ENCODE results near the gene TCAP.

The TCAP gene

DNA sequence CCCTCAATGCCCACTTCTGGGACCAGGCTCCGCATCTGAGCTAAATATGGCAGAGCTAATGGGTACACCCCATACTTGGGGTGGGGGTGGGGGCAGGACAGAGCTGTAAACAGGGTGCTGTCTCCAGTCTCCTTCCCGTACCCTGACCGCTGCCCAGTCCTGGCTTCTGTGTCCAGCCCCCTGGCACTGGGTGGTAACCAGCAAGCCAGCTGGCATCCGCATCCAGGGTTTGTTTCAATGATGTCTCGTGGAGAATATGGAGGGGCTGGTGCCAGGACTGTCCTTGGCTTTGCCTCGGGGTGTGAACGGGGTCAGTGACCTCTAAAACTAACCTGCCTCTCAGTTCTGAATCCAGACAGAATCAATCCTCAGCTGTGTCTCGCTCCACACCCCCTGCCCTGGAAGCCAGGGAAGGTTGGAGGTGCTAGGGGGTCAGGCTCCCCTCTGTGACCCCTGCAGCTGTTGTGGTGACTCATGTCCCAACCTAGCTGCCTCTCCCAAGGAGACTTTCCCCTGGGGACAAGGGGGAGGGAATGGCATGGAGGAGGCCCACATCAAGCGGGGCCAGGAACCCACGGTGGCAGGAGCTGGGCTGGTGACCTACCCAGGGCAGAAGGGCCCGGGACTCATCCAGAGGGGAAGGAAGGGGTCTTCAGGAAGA lies 1.6 kb downstream of the TCAP start:
- TF ChIP-seq, protein P1, sequence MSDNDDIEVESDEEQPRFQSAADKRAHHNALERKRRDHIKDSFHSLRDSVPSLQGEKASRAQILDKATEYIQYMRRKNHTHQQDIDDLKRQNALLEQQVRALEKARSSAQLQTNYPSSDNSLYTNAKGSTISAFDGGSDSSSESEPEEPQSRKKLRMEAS (IDR thresholded peaks at IDR 0.05; ENCODE audit: low read depth, low read length), result no peak
- no peak for TF ChIP-seq MYC (IDR thresholded peaks at IDR 0.05; ENCODE audit: low read depth, low read length)
- no peak for TF ChIP-seq POLR2A (IDR thresholded peaks at IDR 0.05; ENCODE audit: extremely low read depth, insufficient read length)
- TF ChIP-seq, protein P2, sequence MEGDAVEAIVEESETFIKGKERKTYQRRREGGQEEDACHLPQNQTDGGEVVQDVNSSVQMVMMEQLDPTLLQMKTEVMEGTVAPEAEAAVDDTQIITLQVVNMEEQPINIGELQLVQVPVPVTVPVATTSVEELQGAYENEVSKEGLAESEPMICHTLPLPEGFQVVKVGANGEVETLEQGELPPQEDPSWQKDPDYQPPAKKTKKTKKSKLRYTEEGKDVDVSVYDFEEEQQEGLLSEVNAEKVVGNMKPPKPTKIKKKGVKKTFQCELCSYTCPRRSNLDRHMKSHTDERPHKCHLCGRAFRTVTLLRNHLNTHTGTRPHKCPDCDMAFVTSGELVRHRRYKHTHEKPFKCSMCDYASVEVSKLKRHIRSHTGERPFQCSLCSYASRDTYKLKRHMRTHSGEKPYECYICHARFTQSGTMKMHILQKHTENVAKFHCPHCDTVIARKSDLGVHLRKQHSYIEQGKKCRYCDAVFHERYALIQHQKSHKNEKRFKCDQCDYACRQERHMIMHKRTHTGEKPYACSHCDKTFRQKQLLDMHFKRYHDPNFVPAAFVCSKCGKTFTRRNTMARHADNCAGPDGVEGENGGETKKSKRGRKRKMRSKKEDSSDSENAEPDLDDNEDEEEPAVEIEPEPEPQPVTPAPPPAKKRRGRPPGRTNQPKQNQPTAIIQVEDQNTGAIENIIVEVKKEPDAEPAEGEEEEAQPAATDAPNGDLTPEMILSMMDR (IDR thresholded peaks at IDR 0.05; ENCODE audit: low read depth, low read length), result no peak
- no peak overlapping the region for H3K4me3 ChIP-seq (ENCODE audit: low read depth, low read length)
- peak; percentile 71 for DNase-seq (ENCODE audit: low read depth)

DNA sequence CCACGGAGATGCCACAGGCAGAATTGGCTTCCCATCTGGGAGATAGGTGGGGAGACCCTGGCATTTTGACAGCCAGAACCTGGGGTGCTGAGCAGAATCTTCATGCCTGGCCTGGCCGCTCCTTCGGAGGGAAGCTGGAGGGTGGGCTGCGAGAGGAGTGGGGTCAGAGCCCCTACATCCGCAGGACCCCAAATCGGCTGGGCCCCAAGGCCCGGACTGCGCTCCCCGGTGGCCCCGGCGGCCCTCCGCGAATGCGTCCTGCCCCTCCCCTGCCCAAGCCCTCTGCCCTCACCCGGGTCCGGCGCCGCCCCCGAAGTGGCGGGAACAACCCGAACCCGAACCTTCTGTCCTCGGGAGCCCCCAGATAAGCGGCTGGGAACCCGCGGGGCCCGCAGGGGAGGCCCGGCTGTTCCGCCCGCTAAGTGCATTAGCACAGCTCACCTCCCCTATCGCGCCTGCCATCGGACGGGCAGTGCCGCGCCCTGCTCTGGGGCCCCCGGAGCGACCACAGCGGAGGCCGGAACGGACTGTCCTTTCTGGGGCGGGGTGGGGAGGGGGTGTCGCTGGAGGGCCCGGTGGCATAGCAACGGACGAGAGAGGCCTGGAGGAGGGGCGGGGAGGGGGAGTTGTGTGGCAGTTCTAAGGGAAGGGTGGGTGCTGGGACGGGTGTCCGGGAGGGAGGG lies 2.3 kb downstream of the TCAP start:
- DNase-seq (ENCODE audit: low read depth), result peak; percentile 76
- TF ChIP-seq POLR2A (IDR thresholded peaks at IDR 0.05; ENCODE audit: extremely low read depth, insufficient read length), result no peak
- no peak for TF ChIP-seq MYC (IDR thresholded peaks at IDR 0.05; ENCODE audit: low read depth, low read length)
- TF ChIP-seq, protein P1 (IDR thresholded peaks at IDR 0.05; ENCODE audit: low read depth, low read length), result no peak
- TF ChIP-seq, protein P2 (IDR thresholded peaks at IDR 0.05; ENCODE audit: low read depth, low read length), result no peak
- H3K4me3 ChIP-seq (ENCODE audit: low read depth, low read length), result peak overlapping the region; percentile 28

DNA sequence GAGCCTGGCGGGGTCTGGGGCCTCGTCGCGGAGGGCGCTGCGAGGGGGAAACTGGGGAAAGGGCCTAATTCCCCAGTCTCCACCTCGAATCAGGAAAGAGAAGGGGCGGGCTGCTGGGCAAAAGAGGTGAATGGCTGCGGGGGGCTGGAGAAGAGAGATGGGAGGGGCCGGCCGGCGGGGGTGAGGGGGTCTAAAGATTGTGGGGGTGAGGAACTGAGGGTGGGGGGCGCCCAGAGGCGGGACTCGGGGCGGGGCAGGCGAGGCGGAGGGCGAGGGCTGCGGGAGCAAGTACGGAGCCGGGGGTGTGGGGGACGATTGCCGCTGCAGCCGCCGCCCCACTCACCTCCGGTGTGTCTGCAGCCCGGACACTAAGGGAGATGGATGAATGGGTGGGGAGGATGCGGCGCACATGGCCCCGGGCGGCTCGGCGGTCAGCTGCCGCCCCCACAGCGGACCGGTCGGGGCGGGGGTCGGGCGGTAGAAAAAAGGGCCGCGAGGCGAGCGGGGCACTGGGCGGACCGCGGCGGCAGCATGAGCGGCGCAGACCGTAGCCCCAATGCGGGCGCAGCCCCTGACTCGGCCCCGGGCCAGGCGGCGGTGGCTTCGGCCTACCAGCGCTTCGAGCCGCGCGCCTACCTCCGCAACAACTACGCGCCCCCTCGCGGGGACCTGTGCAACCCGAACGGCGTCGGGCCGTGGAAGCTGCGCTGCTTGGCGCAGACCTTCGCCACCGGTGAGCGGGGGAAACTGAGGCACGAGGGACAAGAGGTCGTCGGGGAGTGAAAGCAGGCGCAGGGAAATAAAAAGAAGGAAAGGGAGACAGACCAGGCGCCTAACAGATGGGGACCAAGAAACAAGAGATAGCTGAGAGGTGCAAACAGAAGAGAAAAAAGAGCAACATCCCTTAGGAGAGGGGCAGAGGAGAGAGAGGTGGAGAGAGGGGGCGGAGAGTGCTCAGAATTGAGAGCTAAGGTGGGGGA lies 3.1 kb downstream of the TCAP start, which contains the start of gene PNMT:
TSS of gene PNMT (plus strand) at position 509 of the 980 bp plus-strand sequence. CDS start at position 532, 23 bp downstream.
- H3K4me3 ChIP-seq (ENCODE audit: low read depth, low read length), result peak within 1 kb of the TSS; percentile 44
- TF ChIP-seq, protein P1 (IDR thresholded peaks at IDR 0.05; ENCODE audit: low read depth, low read length), result peak; percentile 47
- TF ChIP-seq MYC (IDR thresholded peaks at IDR 0.05; ENCODE audit: low read depth, low read length), result peak; percentile 37; the same call in 1 of the 2 replicates
- TF ChIP-seq, protein P2 (IDR thresholded peaks at IDR 0.05; ENCODE audit: low read depth, low read length), result peak; percentile 63
- no peak for TF ChIP-seq POLR2A (IDR thresholded peaks at IDR 0.05; ENCODE audit: extremely low read depth, insufficient read length)
- peak; percentile 87 for DNase-seq (ENCODE audit: low read depth)

DNA sequence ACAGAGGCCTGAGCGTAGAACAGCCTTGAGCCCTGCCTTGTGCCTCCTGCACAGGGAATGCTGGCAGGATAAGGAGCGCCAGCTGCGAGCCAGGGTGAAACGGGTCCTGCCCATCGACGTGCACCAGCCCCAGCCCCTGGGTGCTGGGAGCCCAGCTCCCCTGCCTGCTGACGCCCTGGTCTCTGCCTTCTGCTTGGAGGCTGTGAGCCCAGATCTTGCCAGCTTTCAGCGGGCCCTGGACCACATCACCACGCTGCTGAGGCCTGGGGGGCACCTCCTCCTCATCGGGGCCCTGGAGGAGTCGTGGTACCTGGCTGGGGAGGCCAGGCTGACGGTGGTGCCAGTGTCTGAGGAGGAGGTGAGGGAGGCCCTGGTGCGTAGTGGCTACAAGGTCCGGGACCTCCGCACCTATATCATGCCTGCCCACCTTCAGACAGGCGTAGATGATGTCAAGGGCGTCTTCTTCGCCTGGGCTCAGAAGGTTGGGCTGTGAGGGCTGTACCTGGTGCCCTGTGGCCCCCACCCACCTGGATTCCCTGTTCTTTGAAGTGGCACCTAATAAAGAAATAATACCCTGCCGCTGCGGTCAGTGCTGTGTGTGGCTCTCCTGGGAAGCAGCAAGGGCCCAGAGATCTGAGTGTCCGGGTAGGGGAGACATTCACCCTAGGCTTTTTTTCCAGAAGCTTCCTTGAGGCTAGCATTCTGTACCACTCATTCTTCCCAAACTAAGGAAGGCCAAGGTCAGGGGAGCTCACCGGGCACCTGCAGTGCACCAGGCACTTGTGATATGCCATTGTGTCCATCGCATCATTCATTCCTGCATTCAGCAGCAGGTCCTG lies 5.0 kb downstream of the TCAP start:
- TF ChIP-seq MYC (IDR thresholded peaks at IDR 0.05; ENCODE audit: low read depth, low read length) (no peak), POLR2A (IDR thresholded peaks at IDR 0.05; ENCODE audit: extremely low read depth, insufficient read length) (no peak)
- TF ChIP-seq, protein P1 (IDR thresholded peaks at IDR 0.05; ENCODE audit: low read depth, low read length), result no peak
- TF ChIP-seq, protein P2 (IDR thresholded peaks at IDR 0.05; ENCODE audit: low read depth, low read length), result no peak
- H3K4me3 ChIP-seq (ENCODE audit: low read depth, low read length), result no peak overlapping the region
- DNase-seq (ENCODE audit: low read depth), result no peak

Measured in NB4 (cell line).